A549 (cell line): ENCODE measurements around the gene CES1.

Experiments
- CTCF ChIP-seq: fragments of >200 bp; sonication (Bioruptor Twin); formaldehyde crosslinking; IDR thresholded peaks from 3 replicates; pipeline ENCODE4 v1.5.1; 2016
- EHMT2 ChIP-seq: fragments of 200-600 bp; sonication (generic); IDR thresholded peaks from 2 replicates; pipeline ENCODE4 v1.6.1; 2016; ENCODE audit warnings: antibody characterized with exemption, low read depth, mild to moderate bottlenecking, moderate library complexity
- EP300 ChIP-seq, 2 experiments: fragments of >200 bp; sonication (Bioruptor Twin); formaldehyde crosslinking; IDR thresholded peaks; 2 replicates in 1 of 2; 3 replicates in 1 of 2; pipeline ENCODE4 v1.6.1; 2016 to 2017
- MYC ChIP-seq: IDR thresholded peaks from 2 replicates; pipeline ENCODE4 v1.6.1; 2012; ENCODE audit warnings: mild to moderate bottlenecking, inconsistent platforms, low read length, improper control_type of control experiment, borderline replicate concordance
- POLR2A ChIP-seq: IDR thresholded peaks from 2 replicates; pipeline ENCODE4 v1.6.1; 2012; ENCODE audit warnings: mild to moderate bottlenecking, low read length
- RAD21 ChIP-seq, 2 experiments: fragments of >200 bp in 1 of 2; sonication (Bioruptor Twin) in 1 of 2; formaldehyde crosslinking in 1 of 2; IDR thresholded peaks in 1 of 2; conservative IDR thresholded peaks in 1 of 2; 2 replicates in 1 of 2; 3 replicates in 1 of 2; pipeline ENCODE4 v1.6.1; 2012 to 2018; ENCODE audit warnings: inconsistent platforms in 1 of 2
- SREBF2 ChIP-seq: fragments of 450-650 bp; IDR thresholded peaks from 2 replicates; pipeline ENCODE4 v1.6.1; 2014; ENCODE audit warnings: mild to moderate bottlenecking, moderate library complexity

- TF ChIP-seq SREBF2: no peak
- TF ChIP-seq CTCF: no peak
- no peak for TF ChIP-seq MYC
- no peak for TF ChIP-seq EHMT2
- TF ChIP-seq POLR2A: no peak
- TF ChIP-seq EP300 (IDR thresholded peaks at IDR 0.05): no peak
- TF ChIP-seq RAD21 (conservative IDR thresholded peaks at IDR 0.05 in 1 of 2, IDR thresholded peaks at IDR 0.05 in 1 of 2): no peak
Observed at GRCh38 chr16:55809386-55809785, 23.5 kb downstream of the CES1 start.
